Measurements from ENCODE around the gene TRIM28. TPM values are rescaled to one million over a fixed set of nuclear protein-coding genes. Genes with fewer than 3 reads are reported as not detected.

The TRIM28 gene
- total RNA-seq, 4 donors from 2014 or later: 150 to 198 (median 179) TPM

DNA sequence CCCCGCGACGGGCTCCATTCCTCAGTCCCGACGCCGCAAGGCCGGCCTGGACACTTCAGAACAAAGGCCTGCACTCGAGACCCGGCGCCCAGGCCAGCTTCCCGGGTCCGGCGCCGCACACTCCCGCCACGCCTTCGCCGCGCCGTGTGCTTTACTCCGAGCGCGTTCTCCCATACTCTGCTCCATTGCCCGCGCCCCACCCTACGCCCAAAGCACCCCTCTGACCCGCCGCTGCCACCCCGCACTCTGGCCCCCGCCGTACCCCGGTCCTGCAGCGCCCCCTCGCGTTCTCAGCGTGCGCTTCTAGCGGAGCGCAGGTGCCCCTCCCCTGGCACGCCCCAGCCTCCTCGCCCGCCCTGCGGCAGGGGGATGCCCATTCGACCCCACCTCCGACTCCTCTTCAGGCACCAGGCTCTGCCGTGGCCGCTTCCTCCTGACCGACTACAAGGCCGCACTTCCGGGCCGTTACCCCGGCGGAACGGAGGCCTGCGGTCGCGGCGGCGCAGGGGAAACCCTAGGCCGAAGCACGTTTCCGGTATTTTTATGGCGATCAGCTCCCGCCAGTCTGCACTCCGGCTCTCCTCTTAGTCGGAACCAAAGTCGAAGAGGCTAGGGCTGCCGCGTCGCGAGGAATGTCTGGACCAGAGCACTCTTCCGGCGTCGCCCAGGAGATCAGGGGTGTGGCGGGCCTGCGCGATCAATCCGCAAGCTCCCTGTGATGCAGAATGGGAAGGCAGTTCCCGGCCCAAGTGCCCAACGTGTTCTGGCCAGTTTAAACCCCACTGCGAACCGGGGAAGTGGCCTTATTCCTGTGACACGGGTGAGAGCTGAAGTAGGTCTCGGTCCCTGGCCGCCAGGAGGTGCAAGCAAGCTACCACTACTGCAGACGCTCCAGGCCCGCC lies 24.3 kb upstream of the TRIM28 start, which contains the start of gene ZBTB45:
Gene ZBTB45, minus strand, starts transcription at position 456 of the 902 bp plus-strand sequence. CDS start 2,137 bp downstream, outside the sequence.
- peaks cover 0 to 22% (median 14%) of the 10 kb centered on the region in 3 donors for H3K36me3 ChIP-seq
- TF ChIP-seq CTCF (IDR thresholded peaks at IDR 0.05) (peak; percentile 57 to 94 (median 91)), POLR2A (IDR thresholded peaks at IDR 0.05) (peak in 2 of 4 donors; percentile 20 to 49)
- 0% methylated on average over 8 to 15 of the region's 87 CpGs for WGBS, 2 donors
- intact Hi-C loops (cut with DNase I): no loop called here
- peak within 1 kb of the TSS; percentile 78 to 92 (median 80) for H3K4me3 ChIP-seq
- no peaks in the 10 kb centered on the region for H3K27me3 ChIP-seq
- peak; percentile 71 for DNase-seq
- H3K4me1 ChIP-seq: peaks cover 20 to 53% (median 29%) of the 10 kb centered on the region in 3 donors
- H3K9me3 ChIP-seq: no peaks in the 10 kb centered on the region
- peak within 1 kb of the TSS; percentile 94 to 99 (median 96) for H3K27ac ChIP-seq

GRCh38 chr19:58520257-58520599 lies 23.6 kb upstream of the TRIM28 start:
- TF ChIP-seq CTCF (IDR thresholded peaks at IDR 0.05) (peak in 1 of 6 experiments; percentile 7), POLR2A (IDR thresholded peaks at IDR 0.05) (no peak)
- WGBS, 2 donors: 10 to 12% methylated on average over 2 to 4 of the region's 7 CpGs
- Histone ChIP-seq H3K27ac (peak overlapping the region; percentile 94 to 99 (median 96)), H3K9me3 (no peaks in the 10 kb centered on the region), H3K4me1 (peaks cover 20 to 46% (median 23%) of the 10 kb centered on the region in 3 donors), H3K4me3 (peak overlapping the region; percentile 78 to 92 (median 80)), H3K27me3 (no peaks in the 10 kb centered on the region), H3K36me3 (peaks cover 0 to 22% (median 14%) of the 10 kb centered on the region in 3 donors)
- DNase-seq: no peak
- intact Hi-C loops (cut with DNase I): no loop called here

DNA sequence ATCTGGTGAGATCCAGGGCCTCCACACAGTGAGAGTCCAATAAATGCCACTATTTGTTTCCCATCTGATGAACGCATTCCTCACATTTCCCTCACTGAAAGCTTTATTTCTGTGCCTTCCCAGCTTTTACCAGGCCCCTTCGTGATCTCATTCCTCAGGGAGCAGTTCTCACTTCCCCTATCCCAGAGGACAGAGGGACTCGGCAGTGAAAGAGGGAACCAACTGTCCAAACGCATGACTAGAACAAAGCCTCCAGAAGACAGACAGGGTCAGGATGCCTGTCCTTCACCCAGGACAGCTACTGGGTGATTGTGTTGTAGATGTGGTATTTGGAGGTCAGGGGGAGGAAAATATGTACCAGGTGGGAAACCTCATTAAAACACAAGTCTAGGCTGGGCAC lies 22.2 kb upstream of the TRIM28 start:
- 74 to 77% methylated on average over 3 to 4 of the region's 4 CpGs for WGBS, 2 donors
- no peak overlapping the region for H3K4me3 ChIP-seq
- no peak overlapping the region for H3K27ac ChIP-seq
- no peak for TF ChIP-seq CTCF (IDR thresholded peaks at IDR 0.05)
- no peak for TF ChIP-seq POLR2A (IDR thresholded peaks at IDR 0.05)
- no peak for DNase-seq
- H3K9me3 ChIP-seq: no peaks in the 10 kb centered on the region
- intact Hi-C loops (cut with DNase I): no loop called here
- no peaks in the 10 kb centered on the region for H3K27me3 ChIP-seq
- H3K4me1 ChIP-seq: peaks cover 20 to 32% (median 23%) of the 10 kb centered on the region in 3 donors
- H3K36me3 ChIP-seq: peaks cover 0 to 10% (median 6%) of the 10 kb centered on the region in 3 donors

DNA sequence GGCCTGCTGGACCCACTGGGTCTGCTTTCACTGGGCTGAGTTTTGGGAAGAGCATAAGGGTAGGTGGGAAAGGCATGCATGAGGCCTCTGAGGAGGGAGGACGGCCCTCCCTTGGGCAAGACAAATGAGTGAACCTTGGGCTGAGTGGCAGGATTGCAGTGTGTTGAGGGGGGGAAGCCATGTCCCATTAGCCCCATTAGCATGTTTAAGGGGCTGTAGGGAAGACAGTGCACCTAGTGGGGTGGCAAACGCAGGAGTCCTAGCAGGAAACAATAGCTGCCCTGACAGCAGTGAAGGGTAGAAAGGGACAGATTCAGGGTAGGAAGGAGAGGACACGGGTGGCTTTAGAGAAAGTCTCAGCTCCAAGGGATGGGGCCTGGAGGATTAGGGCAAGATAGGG lies 21.2 kb upstream of the TRIM28 start:
- H3K9me3 ChIP-seq: no peaks in the 10 kb centered on the region
- DNase-seq: no peak
- H3K4me3 ChIP-seq: no peak overlapping the region
- TF ChIP-seq POLR2A (IDR thresholded peaks at IDR 0.05): no peak
- TF ChIP-seq CTCF (IDR thresholded peaks at IDR 0.05): no peak
- WGBS, 2 donors: 64 to 82% methylated on average over 3 of the region's 3 CpGs
- H3K27ac ChIP-seq: no peak overlapping the region
- intact Hi-C loops (cut with DNase I): no loop called here
- no peaks in the 10 kb centered on the region for H3K27me3 ChIP-seq
- H3K36me3 ChIP-seq: no peaks in the 10 kb centered on the region
- peaks cover 17 to 22% (median 18%) of the 10 kb centered on the region in 3 donors for H3K4me1 ChIP-seq

GRCh38 chr19:58529405-58529804 lies 14.5 kb upstream of the TRIM28 start:
- Histone ChIP-seq H3K36me3 (no peaks in the 10 kb centered on the region), H3K9me3 (no peaks in the 10 kb centered on the region), H3K27ac (no peak overlapping the region), H3K4me1 (no peaks in the 10 kb centered on the region), H3K4me3 (no peak overlapping the region), H3K27me3 (peaks cover 0 to 9% (median 0%) of the 10 kb centered on the region in 4 donors)
- no peak for DNase-seq
- WGBS, 2 donors: 70 to 76% methylated on average over 3 of the region's 3 CpGs
- TF ChIP-seq POLR2A (IDR thresholded peaks at IDR 0.05) (no peak), CTCF (IDR thresholded peaks at IDR 0.05) (no peak)
- intact Hi-C loops (cut with DNase I): no loop called here
